HG02759 (cell line): Measurements from ENCODE around the gene ANKRD11.
"Not testable (repeated sequence)": the region's sequence is repeated elsewhere in the genome, so short reads cannot be mapped to it uniquely, and the experiment has no call there.

Experiments
- ATAC-seq: cut with Tn5 transposase; IDR thresholded peaks from one replicate; pipeline ENCODE4 v1.9.1; 2021; ENCODE audit warnings: mild to moderate bottlenecking, moderate library complexity; ENCODE audit not compliant: unreplicated experiment

The ANKRD11 gene

GRCh38 chr16:89369266-89369895 is 121.0 kb downstream of the ANKRD11 start:
- ATAC-seq, result no peak

DNA sequence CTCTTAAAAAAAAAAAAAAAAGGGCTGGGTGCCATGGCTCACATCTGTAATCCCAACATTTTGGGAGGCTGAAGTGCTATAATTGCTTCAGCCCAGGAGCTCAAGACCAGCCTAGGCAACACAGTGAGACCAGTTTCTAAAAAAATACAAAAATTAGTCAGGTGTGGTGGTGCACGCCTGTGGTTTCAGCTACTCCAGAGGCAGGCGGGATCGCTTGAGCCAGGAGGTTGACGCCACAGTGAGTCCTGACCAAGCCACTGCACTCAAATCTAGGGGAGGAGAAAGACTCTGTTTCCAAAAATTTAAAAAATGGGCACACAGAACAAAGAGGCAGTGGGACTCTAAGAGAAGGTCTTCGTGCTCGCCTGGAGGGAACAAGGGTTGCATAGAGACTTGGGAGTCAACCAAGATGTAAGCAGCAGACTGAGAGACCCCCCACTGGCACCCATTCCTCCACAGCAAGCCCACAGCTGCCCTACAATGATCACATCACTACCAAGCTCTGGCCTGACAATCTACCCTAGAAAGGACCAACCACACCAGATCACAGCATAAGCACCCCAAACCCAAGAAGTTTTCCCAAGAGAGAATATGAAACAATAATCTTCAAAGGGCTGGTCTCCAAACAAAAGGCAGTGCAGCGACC is 121.6 kb downstream of the ANKRD11 start:
- no peak for ATAC-seq

GRCh38 chr16:89367538-89367915 is 122.8 kb downstream of the ANKRD11 start:
- no peak for ATAC-seq

GRCh38 chr16:89366561-89367537 is 123.5 kb downstream of the ANKRD11 start:
- no peak for ATAC-seq

GRCh38 chr16:89365996-89366395 is 124.4 kb downstream of the ANKRD11 start:
- ATAC-seq, result no peak

- ATAC-seq, result no peak
These were observed 125.3 kb downstream of the ANKRD11 start for GRCh38 chr16:89365044-89365467.

DNA sequence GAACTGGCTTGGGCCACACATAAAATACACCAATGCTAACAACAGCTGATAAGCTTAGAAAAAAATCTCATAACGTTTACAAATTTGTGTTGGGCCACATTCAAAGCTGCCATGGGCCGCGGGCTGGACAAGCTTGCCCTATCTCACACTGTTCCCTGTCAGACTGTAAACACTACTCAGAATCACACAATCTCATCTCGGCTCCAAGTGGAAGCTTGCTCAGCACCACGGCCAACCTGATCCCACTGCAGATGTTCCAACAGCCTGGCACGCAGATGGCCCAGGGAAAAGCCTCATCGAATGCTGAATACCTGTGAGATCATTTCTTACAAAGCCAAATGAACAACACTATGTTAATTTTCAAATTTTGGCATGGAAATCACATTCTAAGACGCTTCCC is 125.8 kb downstream of the ANKRD11 start:
- no peak for ATAC-seq

DNA sequence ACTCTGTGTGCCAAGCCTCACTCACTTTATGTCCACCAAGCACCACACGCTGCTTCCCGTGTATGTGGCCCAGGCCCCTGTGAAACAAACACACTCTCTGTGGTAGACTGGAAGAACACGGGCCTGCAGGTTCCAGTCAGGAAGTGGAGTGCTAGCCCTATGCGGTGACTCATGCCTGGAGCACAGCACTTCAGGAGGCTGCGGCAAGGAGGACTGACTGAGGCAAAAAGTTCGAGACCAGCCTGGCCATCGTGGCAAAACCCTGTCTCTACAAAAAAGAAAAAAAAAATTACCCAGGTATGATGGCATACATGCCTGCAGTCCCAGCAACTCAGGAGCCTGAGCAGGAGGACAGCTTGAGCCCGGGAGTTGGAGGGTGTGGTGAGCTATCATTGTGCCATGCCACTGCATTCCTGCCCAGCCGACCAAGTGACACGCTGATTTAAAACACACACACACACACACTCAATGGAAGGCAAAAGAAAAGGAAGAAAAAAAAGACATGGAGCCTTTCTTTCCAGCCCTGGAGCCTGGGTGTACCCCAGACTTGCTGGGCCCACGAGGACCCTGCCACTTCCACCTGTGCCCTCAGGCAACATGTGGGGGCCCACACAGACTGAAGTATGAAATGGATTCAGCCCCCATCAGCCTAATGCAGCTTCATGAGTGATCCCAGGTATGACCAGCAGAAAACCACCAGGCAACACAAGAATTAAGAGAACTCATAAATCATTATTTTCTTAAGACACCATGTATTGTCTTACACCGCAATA is 126.6 kb downstream of the ANKRD11 start:
- ATAC-seq, result no peak

DNA sequence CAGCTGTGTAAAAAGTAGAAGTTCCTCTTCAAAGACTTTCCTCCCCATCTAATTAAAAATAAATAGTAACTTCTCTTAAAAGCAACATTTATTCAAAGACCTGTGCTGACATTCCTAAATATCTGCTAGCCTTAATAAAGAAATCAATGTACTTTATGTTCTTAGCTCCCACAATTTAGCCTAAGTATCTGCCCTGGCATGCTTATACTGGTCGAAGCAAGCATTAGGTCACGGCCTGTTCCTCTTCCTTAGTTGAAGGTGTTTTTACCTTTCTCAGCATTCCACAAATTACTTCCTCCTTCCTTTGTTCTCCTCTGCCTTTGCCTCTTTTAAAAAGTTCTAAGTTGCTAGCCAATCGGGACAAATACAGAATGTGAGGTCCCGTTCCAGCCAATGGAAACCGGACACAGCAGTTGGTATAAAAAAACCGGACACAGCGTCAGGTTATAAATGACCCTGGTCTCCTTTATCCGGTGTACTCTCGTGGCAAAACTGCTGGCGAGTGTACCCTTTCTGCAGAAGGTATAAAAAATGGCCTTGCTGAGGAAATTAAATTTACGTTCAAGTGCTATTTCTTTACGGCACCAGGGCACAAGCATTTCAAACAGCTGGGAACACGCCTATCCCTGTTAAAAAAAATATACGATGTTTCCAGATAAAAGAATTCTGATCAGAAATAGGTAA is 127.7 kb downstream of the ANKRD11 start:
- not testable (repeated sequence) for ATAC-seq

- ATAC-seq, result peak; percentile 46
These were observed 128.4 kb downstream of the ANKRD11 start for GRCh38 chr16:89361751-89362539.

GRCh38 chr16:89360760-89361435 is 129.5 kb downstream of the ANKRD11 start:
- peak; percentile 48 for ATAC-seq

GRCh38 chr16:89359264-89360147 is 130.9 kb downstream of the ANKRD11 start:
- no peak for ATAC-seq

- no peak for ATAC-seq
These were observed 132.0 kb downstream of the ANKRD11 start for GRCh38 chr16:89358030-89359005.

DNA sequence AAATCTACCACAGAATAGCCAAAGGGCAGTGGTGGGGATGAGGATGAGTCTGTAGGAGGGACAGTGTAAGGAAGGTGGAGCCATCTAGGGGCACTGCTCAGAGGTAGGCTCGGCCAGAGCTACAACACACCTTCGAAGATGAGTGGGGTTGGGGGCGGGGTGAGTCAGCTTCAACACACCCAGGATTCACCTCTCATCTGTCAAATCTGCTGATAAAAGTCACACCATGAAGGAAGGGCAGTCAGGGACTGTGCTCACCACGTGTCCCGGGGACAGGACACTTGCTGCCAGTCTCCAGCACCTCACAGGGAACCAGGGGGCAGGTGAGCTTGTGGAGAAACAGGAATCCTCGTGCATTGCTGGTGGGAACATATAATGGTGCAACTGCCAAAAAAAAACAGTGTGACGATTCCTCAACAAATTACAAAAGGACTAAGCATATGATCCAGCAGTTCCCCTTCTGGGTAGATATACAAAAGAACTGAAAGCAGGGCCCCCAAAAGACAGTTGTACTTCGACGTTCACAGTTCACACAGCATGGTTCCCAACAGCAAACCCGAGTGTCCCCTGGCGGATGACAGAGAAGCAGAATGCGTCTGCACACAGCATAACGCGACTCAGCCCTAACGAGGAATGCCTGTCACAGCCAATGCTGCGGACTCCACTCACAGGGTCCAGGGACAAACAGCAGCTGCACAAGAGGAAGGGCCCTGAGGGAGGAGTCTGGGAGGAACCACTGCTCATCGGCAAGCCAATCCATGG is 133.1 kb downstream of the ANKRD11 start:
- ATAC-seq, result no peak

- no peak for ATAC-seq
These were observed 134.7 kb downstream of the ANKRD11 start for GRCh38 chr16:89355686-89356085.

- no peak for ATAC-seq
These were observed 135.4 kb downstream of the ANKRD11 start for GRCh38 chr16:89355007-89355406.
